Endothelial cell of umbilical vein (primary cell): ENCODE measurements around the gene AMMECR1.

Experiments
- EZH2 ChIP-seq: IDR thresholded peaks from 2 replicates; pipeline ENCODE4 v1.6.1; 2012; ENCODE audit warnings: borderline replicate concordance, low read depth, mild to moderate bottlenecking, moderate library complexity, low read length, inconsistent platforms; ENCODE audit not compliant: severe bottlenecking
- FOS ChIP-seq: IDR thresholded peaks from 2 replicates; pipeline ENCODE4 v1.6.1; 2011; ENCODE audit warnings: mild to moderate bottlenecking, low read length, moderate library complexity, borderline replicate concordance; ENCODE audit not compliant: insufficient read depth
- JUN ChIP-seq: IDR thresholded peaks from 2 replicates; pipeline ENCODE4 v1.6.1; 2011; ENCODE audit warnings: borderline replicate concordance, low read depth; ENCODE audit not compliant: insufficient read length, insufficient read depth
- MAX ChIP-seq: IDR thresholded peaks from 2 replicates; pipeline ENCODE4 v1.6.1; 2011; ENCODE audit not compliant: insufficient read depth, insufficient read length
- MYC ChIP-seq: IDR thresholded peaks from one replicate; pipeline ENCODE4 v1.6.1; 2011; ENCODE audit warnings: mild to moderate bottlenecking, low read depth, low read length
- POLR2A ChIP-seq: IDR thresholded peaks from 2 replicates; pipeline ENCODE4 v1.6.1; 2012; ENCODE audit warnings: low read depth, mild to moderate bottlenecking, control low read depth, low read length
- POLR2AphosphoS5 ChIP-seq: IDR thresholded peaks from 2 replicates; pipeline ENCODE4 v1.6.1; 2012; ENCODE audit warnings: low read depth, mild to moderate bottlenecking, control low read depth, low read length, moderate library complexity; ENCODE audit not compliant: insufficient read depth
- TF ChIP-seq, protein P1 (sequence below), 2 donors: IDR thresholded peaks; 1 replicate in 1 of 2; 2 replicates in 1 of 2; pipeline ENCODE4 v1.5.1; 2011; ENCODE audit warnings: low read length in 2 of 2, mild to moderate bottlenecking in 2 of 2, moderate library complexity in 2 of 2, control low read depth in 1 of 2, inconsistent platforms in 1 of 2, low read depth in 1 of 2; ENCODE audit not compliant: insufficient read depth in 1 of 2; ENCODE audit errors: extremely low read depth in 1 of 2

DNA sequence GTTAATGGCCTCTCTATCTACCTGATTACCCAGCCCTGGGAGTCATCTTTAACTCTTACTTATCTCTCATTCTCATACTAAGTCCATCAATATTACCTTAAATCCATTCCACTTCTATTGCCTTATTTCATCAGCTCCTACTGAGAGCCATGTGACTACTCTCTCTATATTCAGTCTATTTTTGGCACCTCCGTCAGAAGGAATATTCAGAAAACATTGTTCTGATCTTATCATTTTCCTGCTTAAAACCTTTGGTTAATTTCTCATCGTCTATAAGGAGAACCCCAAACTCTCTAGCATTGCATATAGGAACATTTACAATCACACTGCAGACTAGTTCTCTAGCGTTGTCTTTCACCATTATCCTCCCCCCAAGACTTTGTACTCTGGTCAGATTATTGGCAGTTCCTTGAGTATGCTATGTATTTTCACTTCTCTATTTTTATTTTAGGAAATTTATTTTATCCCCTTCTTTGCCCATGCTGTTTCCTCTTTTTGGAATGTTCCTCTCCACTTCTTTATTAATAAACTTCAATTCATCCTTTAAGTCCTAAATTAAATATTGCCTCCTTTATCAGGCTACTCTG, 13.7 kb upstream of the AMMECR1 start:
- no peak for TF ChIP-seq POLR2AphosphoS5
- TF ChIP-seq, protein P1, sequence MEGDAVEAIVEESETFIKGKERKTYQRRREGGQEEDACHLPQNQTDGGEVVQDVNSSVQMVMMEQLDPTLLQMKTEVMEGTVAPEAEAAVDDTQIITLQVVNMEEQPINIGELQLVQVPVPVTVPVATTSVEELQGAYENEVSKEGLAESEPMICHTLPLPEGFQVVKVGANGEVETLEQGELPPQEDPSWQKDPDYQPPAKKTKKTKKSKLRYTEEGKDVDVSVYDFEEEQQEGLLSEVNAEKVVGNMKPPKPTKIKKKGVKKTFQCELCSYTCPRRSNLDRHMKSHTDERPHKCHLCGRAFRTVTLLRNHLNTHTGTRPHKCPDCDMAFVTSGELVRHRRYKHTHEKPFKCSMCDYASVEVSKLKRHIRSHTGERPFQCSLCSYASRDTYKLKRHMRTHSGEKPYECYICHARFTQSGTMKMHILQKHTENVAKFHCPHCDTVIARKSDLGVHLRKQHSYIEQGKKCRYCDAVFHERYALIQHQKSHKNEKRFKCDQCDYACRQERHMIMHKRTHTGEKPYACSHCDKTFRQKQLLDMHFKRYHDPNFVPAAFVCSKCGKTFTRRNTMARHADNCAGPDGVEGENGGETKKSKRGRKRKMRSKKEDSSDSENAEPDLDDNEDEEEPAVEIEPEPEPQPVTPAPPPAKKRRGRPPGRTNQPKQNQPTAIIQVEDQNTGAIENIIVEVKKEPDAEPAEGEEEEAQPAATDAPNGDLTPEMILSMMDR (IDR thresholded peaks at IDR 0.05; ENCODE audit: extremely low read depth in 1 of 2, insufficient read depth in 1 of 2, low read depth in 1 of 2, low read length in 2 of 2), result no peak
- no peak for TF ChIP-seq MAX
- TF ChIP-seq EZH2, result no peak
- no peak for TF ChIP-seq POLR2A
- no peak for TF ChIP-seq JUN
- TF ChIP-seq FOS, result no peak
- TF ChIP-seq MYC, result no peak
